Airway epithelial cell (primary cell): ENCODE data around the gene MED29. TPM values are rescaled to one million over a fixed set of nuclear protein-coding genes. Genes with fewer than 3 reads are reported as not detected.

Experiments
- total RNA-seq: library from RNA; depleted of rRNA; stranded (reverse); fragments of >200 nt; gene quantifications from 2 replicates; pipeline ENCODE4 v1.2.3, GENCODE V29; 2015

MED29 gene, protein sequence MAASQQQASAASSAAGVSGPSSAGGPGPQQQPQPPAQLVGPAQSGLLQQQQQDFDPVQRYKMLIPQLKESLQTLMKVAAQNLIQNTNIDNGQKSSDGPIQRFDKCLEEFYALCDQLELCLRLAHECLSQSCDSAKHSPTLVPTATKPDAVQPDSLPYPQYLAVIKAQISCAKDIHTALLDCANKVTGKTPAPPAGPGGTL
- 18.8 and 22.2 TPM in 2 replicates for total RNA-seq

DNA sequence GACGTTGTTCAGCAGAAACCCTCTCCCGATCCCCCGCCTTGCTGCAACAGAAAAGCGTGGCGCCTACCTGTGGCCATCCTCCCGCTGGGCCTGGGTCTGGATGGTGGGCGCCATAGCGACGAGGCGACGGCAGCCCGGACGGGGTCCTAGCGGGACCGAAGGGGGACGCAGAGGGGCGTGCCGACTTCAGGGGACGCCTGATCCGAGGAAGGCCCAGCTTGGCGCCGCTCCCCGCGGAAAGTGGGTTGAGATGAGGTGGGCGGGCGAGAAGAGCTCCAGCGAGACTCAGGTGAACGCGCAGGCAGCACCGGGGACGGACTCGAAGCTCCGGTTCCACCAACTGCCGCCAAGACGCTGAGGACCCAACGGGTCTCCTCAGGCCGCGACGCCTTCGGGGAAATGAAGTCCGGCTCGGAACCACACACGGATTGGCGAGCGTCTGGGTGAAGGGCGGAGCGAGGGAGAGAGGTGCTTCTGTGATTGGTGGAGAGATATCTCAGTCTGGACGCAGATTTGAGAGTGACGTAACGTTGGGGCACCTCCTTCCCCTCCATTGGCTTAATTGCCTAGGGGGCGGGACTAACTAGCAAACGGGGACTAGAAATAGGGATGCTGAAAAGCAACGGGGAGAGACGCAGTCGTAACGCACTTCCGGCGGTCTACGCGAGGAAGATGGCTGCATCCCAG is at the start of gene MED29, which contains the start of gene PAF1:
TSS of gene MED29 (plus strand) at position 628 of the 687 bp plus-strand sequence. CDS start at position 673, 45 bp downstream.
TSS of gene PAF1 (minus strand) at position 356 of the 687 bp plus-strand sequence. CDS start at position 114, 242 bp downstream.

DNA sequence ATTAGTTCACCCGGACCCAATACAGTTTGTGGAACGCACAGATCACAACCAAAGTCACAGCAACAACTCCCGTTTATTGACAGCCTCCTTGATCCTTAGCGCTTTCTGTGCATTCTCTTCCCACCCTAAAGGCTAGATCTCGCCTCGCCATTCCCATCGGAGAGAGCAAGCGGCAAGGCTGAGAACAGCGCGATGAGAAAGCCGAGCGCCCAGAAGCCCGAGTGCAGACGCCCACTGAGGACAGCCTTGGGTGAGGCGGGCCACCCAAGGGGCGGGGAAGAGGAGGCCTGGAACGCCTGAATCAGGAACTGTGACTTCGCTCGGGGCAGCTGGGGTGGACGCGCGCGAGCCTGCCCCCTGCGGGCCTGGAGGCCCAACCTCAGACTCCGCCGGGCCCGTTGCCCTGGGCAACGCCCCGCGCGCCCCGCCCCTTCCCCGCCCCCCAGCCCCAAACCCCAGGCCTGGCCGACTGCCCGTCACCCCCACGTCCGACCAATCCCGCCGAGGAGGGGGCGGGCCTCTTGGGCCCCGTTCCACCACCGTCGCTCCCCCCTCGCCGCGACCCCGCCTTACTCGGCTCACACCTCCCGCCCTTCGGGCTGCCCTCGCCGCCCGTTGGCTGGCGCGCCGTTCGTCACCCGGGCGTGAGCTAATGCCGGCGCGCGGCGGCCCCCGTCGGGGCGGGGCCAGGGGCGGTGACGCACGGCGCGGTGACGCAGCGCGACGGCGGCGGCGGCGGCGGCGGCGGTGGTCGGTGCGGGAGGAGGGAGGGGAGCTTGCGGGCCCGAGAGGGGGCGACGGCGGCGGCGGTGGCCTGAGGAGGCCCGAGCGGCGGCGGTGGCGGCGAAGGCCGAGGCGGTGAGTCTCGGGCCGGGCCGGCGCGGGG is 49.2 kb upstream of the MED29 start, which contains the start of gene SAMD4B:
TSS of gene SAMD4B (plus strand) at position 703 of the 886 bp plus-strand sequence. CDS start 14,473 bp downstream, outside the sequence.

DNA sequence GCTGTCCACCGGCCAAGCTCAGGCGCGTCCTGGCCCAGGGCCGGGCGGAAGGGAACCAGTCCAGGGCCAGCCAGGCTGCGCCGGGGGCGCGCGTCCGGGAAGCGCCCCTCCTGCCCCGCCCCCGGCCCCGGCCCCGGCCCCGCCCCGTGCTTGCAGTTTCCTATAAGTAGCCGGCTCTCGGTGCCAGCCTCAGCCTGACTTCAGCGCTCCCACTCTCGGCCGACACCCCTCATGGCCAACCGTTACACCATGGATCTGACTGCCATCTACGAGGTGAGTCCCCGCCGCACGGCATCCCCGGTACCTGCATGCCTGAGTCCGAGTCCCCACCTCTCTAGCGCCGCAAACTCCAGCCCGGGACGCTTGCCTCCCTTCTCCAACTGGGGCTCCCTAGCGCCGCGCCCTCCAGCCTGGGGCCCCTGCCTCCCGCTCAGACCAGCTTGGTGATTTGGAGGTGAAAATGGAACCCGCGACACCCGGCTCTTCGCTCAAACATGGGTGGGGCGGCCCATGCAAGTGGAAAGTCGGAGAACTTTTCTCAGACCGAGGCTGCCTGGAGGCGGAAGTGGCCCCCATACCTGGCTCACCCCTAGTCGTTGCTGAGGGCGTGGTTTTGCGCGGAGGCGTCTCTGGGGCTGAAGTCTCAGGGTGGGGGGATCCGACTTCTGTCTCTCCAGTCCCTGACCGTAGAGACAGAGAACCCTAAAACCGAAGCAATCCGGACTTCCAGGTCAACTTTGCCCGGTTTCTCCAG is 15.7 kb downstream of the MED29 start, which contains the start of gene ZFP36:
TSS of gene ZFP36 (plus strand) at position 192 of the 754 bp plus-strand sequence. CDS start at position 250, 58 bp downstream.

DNA sequence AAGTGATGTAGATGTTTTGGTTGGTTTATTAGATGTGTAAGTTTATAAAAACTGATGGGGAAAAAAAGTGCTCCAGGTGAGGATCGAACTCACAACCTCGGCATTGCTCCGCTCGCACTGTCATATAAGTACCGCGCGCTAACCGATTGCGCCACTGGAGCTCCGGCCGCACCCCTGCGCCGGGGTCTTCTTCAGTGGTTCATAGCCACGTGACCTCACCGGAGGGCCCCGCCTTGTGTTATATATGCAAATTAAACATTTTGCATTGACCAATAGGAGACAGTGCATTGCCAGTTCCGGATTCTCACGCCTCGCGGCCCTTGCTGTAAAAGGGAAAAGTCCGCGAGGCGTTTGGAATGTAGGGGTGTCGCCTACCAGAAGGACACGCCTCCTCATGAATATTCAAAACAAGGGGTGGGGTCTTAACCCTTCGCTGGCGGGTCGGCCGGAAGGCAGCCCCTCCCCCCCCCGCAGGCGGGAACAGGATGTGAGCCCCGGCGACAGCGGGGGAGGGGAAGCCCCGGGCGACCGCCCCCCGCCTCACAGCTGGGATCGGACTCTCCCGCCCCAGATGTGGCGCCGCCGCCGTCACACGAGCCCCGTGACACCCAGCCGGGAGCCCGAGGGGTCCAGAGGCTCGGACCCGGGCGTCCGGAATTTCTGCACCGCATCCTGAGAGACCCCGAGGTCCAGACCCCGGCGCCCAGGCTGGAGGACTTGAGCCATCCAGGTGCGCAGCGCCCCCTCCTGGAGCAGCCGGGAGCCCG is 21.1 kb downstream of the MED29 start, which contains the start of gene PLEKHG2:
TSS of gene PLEKHG2 (plus strand) at position 570 of the 767 bp plus-strand sequence. CDS start 1,418 bp downstream, outside the sequence.

DNA sequence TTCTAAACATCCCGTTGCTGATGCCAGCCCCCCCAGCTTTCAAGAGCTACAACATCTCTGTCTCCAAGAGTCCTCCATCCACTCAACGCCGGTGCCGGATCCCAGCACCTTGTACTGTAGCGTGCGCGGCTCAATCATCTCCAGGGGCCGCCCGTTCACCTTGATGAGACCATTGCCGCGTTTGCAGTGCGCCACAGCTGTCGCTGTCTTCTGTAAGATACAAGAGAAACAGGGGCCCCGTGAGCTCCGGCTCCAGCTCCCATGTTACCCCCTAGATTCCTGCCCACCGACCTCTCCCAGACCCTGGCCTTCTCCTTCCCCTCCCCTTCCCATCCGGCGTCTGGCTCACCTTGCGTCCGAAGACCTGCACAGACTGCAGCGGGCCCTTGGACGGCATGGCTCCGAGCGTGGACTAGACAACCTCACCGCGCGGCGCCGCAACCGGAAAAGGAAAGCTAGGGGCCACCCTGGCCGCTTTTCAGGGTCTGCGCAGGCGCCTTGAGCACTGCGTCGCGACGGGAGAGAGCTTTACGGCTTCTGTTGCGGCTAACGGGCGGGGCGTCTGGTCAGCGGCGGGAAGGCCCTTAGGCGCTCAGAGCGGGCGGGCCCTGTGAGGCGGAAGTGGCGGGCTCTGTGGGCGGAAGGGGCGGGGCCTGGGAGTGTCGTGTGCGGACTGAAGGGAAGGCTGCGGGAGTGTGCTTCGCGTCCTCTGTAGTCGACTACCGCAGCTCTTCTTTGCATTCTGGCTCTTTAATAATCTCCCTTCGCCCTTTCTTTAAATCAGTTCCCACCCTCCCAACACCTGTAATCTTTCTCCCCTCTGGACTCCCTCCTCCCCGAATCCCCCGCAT is 44.5 kb downstream of the MED29 start, which contains the start of gene RPS16:
TSS of gene RPS16 (minus strand) at position 451 of the 851 bp plus-strand sequence. CDS start at position 397, 54 bp downstream.

DNA sequence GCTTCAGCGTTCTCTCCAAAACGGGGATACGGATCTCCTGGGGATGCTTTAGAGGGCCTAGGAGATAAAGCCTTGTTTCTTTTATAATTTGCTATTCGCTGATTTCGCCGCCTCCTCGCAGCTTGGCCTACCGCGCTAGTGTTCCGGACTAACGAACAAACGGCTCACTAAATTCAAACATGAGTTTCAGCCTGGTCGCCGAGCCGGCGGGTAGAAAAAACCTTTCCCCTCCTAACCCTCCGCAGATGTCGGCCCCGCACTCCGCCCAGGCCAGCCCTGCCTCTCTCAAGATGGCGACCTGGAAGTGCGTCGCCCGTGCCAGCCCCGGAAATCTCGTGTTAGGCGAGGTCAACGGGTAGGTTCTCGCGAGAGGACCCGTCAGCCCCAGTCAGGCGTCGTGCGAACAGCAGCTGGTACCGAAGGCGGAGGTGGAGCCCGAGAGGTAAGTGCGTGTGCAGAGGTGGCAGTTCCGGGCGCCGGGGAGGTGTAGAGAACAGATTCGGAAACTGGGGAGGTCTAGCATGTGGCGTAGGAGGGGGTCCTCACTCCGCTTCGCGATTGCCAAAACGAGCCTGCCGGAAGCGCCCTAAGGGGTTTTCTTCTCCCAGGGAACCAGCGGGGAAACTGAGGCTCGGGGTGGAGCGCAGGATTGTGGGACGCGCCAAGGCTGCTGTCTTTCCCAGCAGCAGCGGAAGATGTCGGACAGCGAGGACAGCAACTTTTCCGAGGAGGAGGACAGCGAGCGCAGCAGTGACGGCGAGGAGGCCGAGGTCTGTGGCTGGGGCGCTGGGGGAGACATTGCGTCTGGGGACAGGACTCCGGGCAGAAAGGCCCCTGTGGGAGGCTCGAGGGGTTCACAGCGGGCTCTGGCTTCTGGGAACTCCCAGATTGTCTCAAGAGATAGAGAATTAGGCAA is 54.3 kb downstream of the MED29 start, which contains the start of gene SUPT5H:
TSS of gene SUPT5H (plus strand) at position 387 of the 916 bp plus-strand sequence. CDS start at position 696, 309 bp downstream.

Other genes starting within 250 kb of the MED29 start
- gene NCCRP1, start 194.4 kb upstream of the MED29 start, total RNA-seq = 38.0 and 41.0 TPM in 2 replicates
- not detected in 2 replicates for gene SYCN, start 187.1 kb upstream of the MED29 start, total RNA-seq
- not detected in 2 replicates for gene IFNL3, start 146.4 kb upstream of the MED29 start, total RNA-seq
- not detected in 2 replicates for gene IFNL4, start 142.5 kb upstream of the MED29 start, total RNA-seq
- gene IFNL2, start 123.0 kb upstream of the MED29 start, total RNA-seq = not detected in 2 replicates
- not detected in 2 replicates for gene IFNL1, start 95.0 kb upstream of the MED29 start, total RNA-seq
- 0.05 and 0.28 TPM in 2 replicates for gene LRFN1, start 70.5 kb upstream of the MED29 start, total RNA-seq
- 0.71 TPM in 1 of 2 replicates, not detected in the other for gene GMFG, start 55.3 kb upstream of the MED29 start, total RNA-seq
- 50.6 and 63.3 TPM in 2 replicates for gene SAMD4B, start 49.0 kb upstream of the MED29 start, total RNA-seq
- gene PAF1, start 272 bp upstream of the MED29 start, total RNA-seq = 42.3 and 52.8 TPM in 2 replicates
- gene ZFP36, start 15.5 kb downstream of the MED29 start, total RNA-seq = 43.6 and 79.2 TPM in 2 replicates
- 22.6 and 30.9 TPM in 2 replicates for gene PLEKHG2, start 21.3 kb downstream of the MED29 start, total RNA-seq
- 1,883 and 2,869 TPM in 2 replicates for gene RPS16, start 44.6 kb downstream of the MED29 start, total RNA-seq
- gene SUPT5H, start 54.2 kb downstream of the MED29 start, total RNA-seq = 57.2 and 82.5 TPM in 2 replicates
- gene TIMM50, start 89.5 kb downstream of the MED29 start, total RNA-seq = 98.2 and 103 TPM in 2 replicates
- gene DLL3, start 107.6 kb downstream of the MED29 start, total RNA-seq = 1.3 and 1.4 TPM in 2 replicates
- gene SELENOV, start 123.8 kb downstream of the MED29 start, total RNA-seq = not detected in 2 replicates
- 1.7 and 3.4 TPM in 2 replicates for gene EID2B, start 141.5 kb downstream of the MED29 start, total RNA-seq
- gene EID2, start 148.8 kb downstream of the MED29 start, total RNA-seq = 7.9 and 16.6 TPM in 2 replicates
- gene LGALS13, start 211.1 kb downstream of the MED29 start, total RNA-seq = not detected in 2 replicates